ENCODE measurements around the gene TCL1A. TPM values are rescaled to one million over a fixed set of nuclear protein-coding genes. Genes with fewer than 3 reads are reported as not detected.
A peak's percentile ranks its signal among the peaks of the same experiment; 100 is the strongest.
"Not testable (repeated sequence)": the region's sequence is repeated elsewhere in the genome, so short reads cannot be mapped to it uniquely, and the experiment has no call there.

TCL1A gene
- total and polyA plus RNA-seq, 5 donors from 2014 or later: 0.44 to 12.5 (median 1.8) TPM

GRCh38 chr14:95741781-95742180 is 27.9 kb upstream of the TCL1A start:
- Mint-ChIP-seq H3K27ac (peak overlapping the region in 1 of 3 donors; percentile 14), H3K4me1 (peaks cover 0 to 30% (median 5%) of the 10 kb centered on the region in 4 donors), H3K27me3 (peaks cover 4% of the 10 kb centered on the region), H3K4me3 (no peak overlapping the region), H3K9me3 (peaks cover 0 to 23% (median 10%) of the 10 kb centered on the region in 7 donors), H3K36me3 (peaks cover 9% of the 10 kb centered on the region)
- H3K36me3 ChIP-seq (ENCODE audit: control insufficient read depth, insufficient read depth, low read length): no peaks in the 10 kb centered on the region
- no peaks in the 10 kb centered on the region for H3K27me3 ChIP-seq (ENCODE audit: control insufficient read depth, insufficient read depth, low read length)
- H3K4me3 ChIP-seq (ENCODE audit: low read depth, low read length): no peak overlapping the region
- H3K9me3 ChIP-seq (ENCODE audit: control insufficient read depth in 2 of 2, low read length in 2 of 2): peaks cover 9 to 16% of the 10 kb centered on the region in 2 experiments
- DNase-seq (no peak), ATAC-seq (ENCODE audit: low read depth in 2 of 2) (no peak)
- no peak overlapping the region for H3K27ac ChIP-seq (ENCODE audit: insufficient read depth, low read length, poor library complexity, severe bottlenecking)
- H3K4me1 ChIP-seq (ENCODE audit: control insufficient read depth, insufficient read depth, low read length, poor library complexity, severe bottlenecking): no peaks in the 10 kb centered on the region

- Histone ChIP-seq H3K36me3 (ENCODE audit: control insufficient read depth, insufficient read depth, low read length) (no peaks in the 10 kb centered on the region), H3K4me1 (ENCODE audit: control insufficient read depth, insufficient read depth, low read length, poor library complexity, severe bottlenecking) (no peaks in the 10 kb centered on the region), H3K27me3 (ENCODE audit: control insufficient read depth, insufficient read depth, low read length) (no peaks in the 10 kb centered on the region), H3K9me3 (ENCODE audit: control insufficient read depth in 2 of 2, low read length in 2 of 2) (peaks cover 9 to 16% of the 10 kb centered on the region in 2 experiments), H3K27ac (ENCODE audit: insufficient read depth, low read length, poor library complexity, severe bottlenecking) (no peak overlapping the region), H3K4me3 (ENCODE audit: low read depth, low read length) (no peak overlapping the region)
- peaks cover 9% of the 10 kb centered on the region for H3K36me3 Mint-ChIP-seq
- H3K9me3 Mint-ChIP-seq: peaks cover 0 to 27% (median 10%) of the 10 kb centered on the region in 7 donors
- no peak overlapping the region for H3K27ac Mint-ChIP-seq
- peaks cover 4% of the 10 kb centered on the region for H3K27me3 Mint-ChIP-seq
- no peak for ATAC-seq (ENCODE audit: low read depth in 2 of 2)
- DNase-seq: no peak
- no peak overlapping the region for H3K4me3 Mint-ChIP-seq
- H3K4me1 Mint-ChIP-seq: peaks cover 0 to 30% (median 5%) of the 10 kb centered on the region in 4 donors
Measured at GRCh38 chr14:95741038-95741490, 27.1 kb upstream of the TCL1A start.

GRCh38 chr14:95739356-95739755 is 25.4 kb upstream of the TCL1A start:
- H3K27me3 Mint-ChIP-seq: peaks cover 4% of the 10 kb centered on the region
- DNase-seq (no peak), ATAC-seq (ENCODE audit: low read depth in 2 of 2) (no peak)
- peak overlapping the region; percentile 83 to 100 (median 94) for H3K27ac Mint-ChIP-seq
- Histone ChIP-seq H3K4me3 (ENCODE audit: low read depth, low read length) (no peak overlapping the region), H3K36me3 (ENCODE audit: control insufficient read depth, insufficient read depth, low read length) (no peaks in the 10 kb centered on the region), H3K27ac (ENCODE audit: insufficient read depth, low read length, poor library complexity, severe bottlenecking) (peak overlapping the region; percentile 68), H3K4me1 (ENCODE audit: control insufficient read depth, insufficient read depth, low read length, poor library complexity, severe bottlenecking) (no peaks in the 10 kb centered on the region), H3K9me3 (ENCODE audit: control insufficient read depth in 2 of 2, low read length in 2 of 2) (peaks cover 9 to 16% of the 10 kb centered on the region in 2 experiments), H3K27me3 (ENCODE audit: control insufficient read depth, insufficient read depth, low read length) (no peaks in the 10 kb centered on the region)
- peaks cover 9% of the 10 kb centered on the region for H3K36me3 Mint-ChIP-seq
- H3K4me3 Mint-ChIP-seq: peak overlapping the region in 1 of 4 donors; percentile 56
- H3K4me1 Mint-ChIP-seq: peaks cover 0 to 30% (median 5%) of the 10 kb centered on the region in 4 donors
- H3K9me3 Mint-ChIP-seq: peaks cover 0 to 27% (median 10%) of the 10 kb centered on the region in 7 donors

- DNase-seq (no peak), ATAC-seq (ENCODE audit: low read depth in 2 of 2) (no peak)
- Histone ChIP-seq H3K27ac (ENCODE audit: insufficient read depth, low read length, poor library complexity, severe bottlenecking) (no peak overlapping the region), H3K9me3 (ENCODE audit: control insufficient read depth in 2 of 2, low read length in 2 of 2) (peaks cover under 1 to 1% of the 10 kb centered on the region in 2 experiments), H3K4me3 (ENCODE audit: low read depth, low read length) (no peak overlapping the region), H3K36me3 (ENCODE audit: control insufficient read depth, insufficient read depth, low read length) (no peaks in the 10 kb centered on the region), H3K27me3 (ENCODE audit: control insufficient read depth, insufficient read depth, low read length) (peaks cover 11% of the 10 kb centered on the region), H3K4me1 (ENCODE audit: control insufficient read depth, insufficient read depth, low read length, poor library complexity, severe bottlenecking) (no peaks in the 10 kb centered on the region)
- H3K36me3 Mint-ChIP-seq: peaks cover 2% of the 10 kb centered on the region
- no peak overlapping the region for H3K4me3 Mint-ChIP-seq
- H3K4me1 Mint-ChIP-seq: peaks cover 0 to 3% (median 0%) of the 10 kb centered on the region in 4 donors
- H3K9me3 Mint-ChIP-seq: peaks cover 0 to 8% (median 2%) of the 10 kb centered on the region in 7 donors
- H3K27ac Mint-ChIP-seq: no peak overlapping the region
- H3K27me3 Mint-ChIP-seq: peaks cover 18% of the 10 kb centered on the region
Measured at GRCh38 chr14:95733212-95733611, 19.3 kb upstream of the TCL1A start.

GRCh38 chr14:95730126-95730525 is 16.2 kb upstream of the TCL1A start:
- DNase-seq (no peak), ATAC-seq (ENCODE audit: low read depth in 2 of 2) (no peak)
- no peak overlapping the region for H3K4me3 Mint-ChIP-seq
- Histone ChIP-seq H3K27me3 (ENCODE audit: control insufficient read depth, insufficient read depth, low read length) (peaks cover 17% of the 10 kb centered on the region), H3K36me3 (ENCODE audit: control insufficient read depth, insufficient read depth, low read length) (no peaks in the 10 kb centered on the region), H3K4me3 (ENCODE audit: low read depth, low read length) (no peak overlapping the region), H3K9me3 (ENCODE audit: control insufficient read depth in 2 of 2, low read length in 2 of 2) (no peaks in the 10 kb centered on the region), H3K27ac (ENCODE audit: insufficient read depth, low read length, poor library complexity, severe bottlenecking) (no peak overlapping the region), H3K4me1 (ENCODE audit: control insufficient read depth, insufficient read depth, low read length, poor library complexity, severe bottlenecking) (no peaks in the 10 kb centered on the region)
- peaks cover 27% of the 10 kb centered on the region for H3K27me3 Mint-ChIP-seq
- H3K27ac Mint-ChIP-seq: no peak overlapping the region
- no peaks in the 10 kb centered on the region for H3K4me1 Mint-ChIP-seq
- H3K36me3 Mint-ChIP-seq: no peaks in the 10 kb centered on the region
- peaks cover 0 to 3% (median 0%) of the 10 kb centered on the region in 7 donors for H3K9me3 Mint-ChIP-seq

GRCh38 chr14:95729402-95730028 is 15.6 kb upstream of the TCL1A start:
- not testable (repeated sequence) for H3K27ac Mint-ChIP-seq; H3K4me3 ChIP-seq (ENCODE audit: low read depth, low read length); H3K36me3 Mint-ChIP-seq; H3K9me3 Mint-ChIP-seq; ATAC-seq (ENCODE audit: low read depth in 2 of 2); DNase-seq; H3K9me3 ChIP-seq (ENCODE audit: control insufficient read depth in 2 of 2, low read length in 2 of 2); H3K4me1 ChIP-seq (ENCODE audit: control insufficient read depth, insufficient read depth, low read length, poor library complexity, severe bottlenecking); H3K36me3 ChIP-seq (ENCODE audit: control insufficient read depth, insufficient read depth, low read length); H3K4me3 Mint-ChIP-seq; H3K27ac ChIP-seq (ENCODE audit: insufficient read depth, low read length, poor library complexity, severe bottlenecking); H3K4me1 Mint-ChIP-seq
- peaks cover 27% of the 10 kb centered on the region for H3K27me3 Mint-ChIP-seq
- H3K27me3 ChIP-seq (ENCODE audit: control insufficient read depth, insufficient read depth, low read length): peaks cover 17% of the 10 kb centered on the region

GRCh38 chr14:95727056-95727700 is 13.3 kb upstream of the TCL1A start:
- H3K9me3 ChIP-seq (ENCODE audit: control insufficient read depth in 2 of 2, low read length in 2 of 2): peaks cover 0 to 3% of the 10 kb centered on the region in 2 experiments
- no peak overlapping the region for H3K4me3 ChIP-seq (ENCODE audit: low read depth, low read length)
- ATAC-seq (ENCODE audit: low read depth in 2 of 2): no peak
- Mint-ChIP-seq H3K9me3 (peaks cover 0 to 9% (median 4%) of the 10 kb centered on the region in 7 donors), H3K27me3 (peaks cover 35% of the 10 kb centered on the region), H3K4me3 (no peak overlapping the region), H3K27ac (no peak overlapping the region), H3K4me1 (no peaks in the 10 kb centered on the region), H3K36me3 (no peaks in the 10 kb centered on the region)
- peaks cover 14% of the 10 kb centered on the region for H3K27me3 ChIP-seq (ENCODE audit: control insufficient read depth, insufficient read depth, low read length)
- no peaks in the 10 kb centered on the region for H3K36me3 ChIP-seq (ENCODE audit: control insufficient read depth, insufficient read depth, low read length)
- H3K4me1 ChIP-seq (ENCODE audit: control insufficient read depth, insufficient read depth, low read length, poor library complexity, severe bottlenecking): no peaks in the 10 kb centered on the region
- no peak overlapping the region for H3K27ac ChIP-seq (ENCODE audit: insufficient read depth, low read length, poor library complexity, severe bottlenecking)
- no peak for DNase-seq
